Tibial nerve (tissue), 4 donors: ENCODE measurements around the gene INSYN1.

Experiments
- CTCF ChIP-seq, 5 experiments: fragments of 200-600 bp in 3 of 5; fragments of 450-650 bp in 2 of 5; sonication (generic) in 3 of 5; IDR thresholded peaks; one replicate each; pipeline ENCODE4 v1.5.1; 2016 to 2019; ENCODE audit warnings: antibody characterized with exemption in 5 of 5, mild to moderate bottlenecking in 3 of 5, moderate library complexity in 2 of 5
- EP300 ChIP-seq, 2 donors: sonication (generic); formaldehyde crosslinking; IDR thresholded peaks; one replicate each; pipeline ENCODE4 v1.6.1; 2017; ENCODE audit warnings: antibody characterized with exemption in 2 of 2, mild to moderate bottlenecking in 1 of 2
- POLR2A ChIP-seq, 2 donors: fragments of 450-650 bp; IDR thresholded peaks; one replicate each; pipeline ENCODE4 v1.6.1; 2017; ENCODE audit warnings: antibody characterized with exemption in 2 of 2, mild to moderate bottlenecking in 2 of 2, moderate library complexity in 2 of 2

- TF ChIP-seq CTCF (IDR thresholded peaks at IDR 0.05) (no peak), EP300 (IDR thresholded peaks at IDR 0.05) (no peak), POLR2A (IDR thresholded peaks at IDR 0.05) (no peak)
Observed at GRCh38 chr15:73802431-73803041, 49.4 kb upstream of the INSYN1 start.
